ENCODE measurements around the gene ZNF175.

DNA sequence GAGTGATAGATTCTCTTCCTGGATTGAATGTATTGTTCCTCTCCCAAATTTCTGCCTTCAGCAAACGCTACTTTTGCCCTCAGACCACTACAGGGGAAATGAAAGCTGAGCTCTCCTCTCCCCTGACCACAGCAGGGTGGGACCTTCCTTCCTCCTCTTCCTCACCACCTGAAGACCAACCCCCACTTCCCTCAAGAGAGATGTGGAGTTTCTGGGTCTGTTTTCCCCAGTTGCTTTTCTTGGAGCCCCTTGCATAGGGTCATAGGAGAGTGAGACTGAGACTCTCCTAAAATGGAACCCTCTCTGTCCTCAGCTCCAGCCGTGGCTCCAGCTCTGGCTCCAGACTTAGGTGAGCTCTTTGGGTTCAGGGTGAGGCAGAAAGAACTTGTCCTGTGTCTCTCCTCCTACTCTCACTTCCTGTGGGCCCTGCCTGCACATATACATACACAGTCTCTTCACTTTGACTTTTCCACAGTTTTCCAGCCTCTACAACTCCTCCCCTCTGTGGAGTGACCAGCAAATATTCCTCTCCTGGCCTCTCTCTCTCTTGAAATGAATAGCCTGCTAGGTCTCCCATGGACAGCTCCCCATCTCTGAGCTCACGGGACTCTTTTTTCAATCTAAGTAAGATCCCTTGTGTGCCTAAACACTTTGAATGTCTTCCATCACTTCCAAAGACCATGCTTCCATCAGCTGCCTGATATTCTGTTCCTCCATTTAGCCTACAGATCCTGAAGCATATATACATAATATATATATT, 19.2 kb upstream of the ZNF175 start:
- TF ChIP-seq, protein P1, sequence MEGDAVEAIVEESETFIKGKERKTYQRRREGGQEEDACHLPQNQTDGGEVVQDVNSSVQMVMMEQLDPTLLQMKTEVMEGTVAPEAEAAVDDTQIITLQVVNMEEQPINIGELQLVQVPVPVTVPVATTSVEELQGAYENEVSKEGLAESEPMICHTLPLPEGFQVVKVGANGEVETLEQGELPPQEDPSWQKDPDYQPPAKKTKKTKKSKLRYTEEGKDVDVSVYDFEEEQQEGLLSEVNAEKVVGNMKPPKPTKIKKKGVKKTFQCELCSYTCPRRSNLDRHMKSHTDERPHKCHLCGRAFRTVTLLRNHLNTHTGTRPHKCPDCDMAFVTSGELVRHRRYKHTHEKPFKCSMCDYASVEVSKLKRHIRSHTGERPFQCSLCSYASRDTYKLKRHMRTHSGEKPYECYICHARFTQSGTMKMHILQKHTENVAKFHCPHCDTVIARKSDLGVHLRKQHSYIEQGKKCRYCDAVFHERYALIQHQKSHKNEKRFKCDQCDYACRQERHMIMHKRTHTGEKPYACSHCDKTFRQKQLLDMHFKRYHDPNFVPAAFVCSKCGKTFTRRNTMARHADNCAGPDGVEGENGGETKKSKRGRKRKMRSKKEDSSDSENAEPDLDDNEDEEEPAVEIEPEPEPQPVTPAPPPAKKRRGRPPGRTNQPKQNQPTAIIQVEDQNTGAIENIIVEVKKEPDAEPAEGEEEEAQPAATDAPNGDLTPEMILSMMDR (IDR thresholded peaks at IDR 0.05), result no peak
- no peak for TF ChIP-seq POLR2A (IDR thresholded peaks at IDR 0.05)

Data from heart left ventricle (tissue), 13 donors.